NB4 (cell line): Measurements from ENCODE around the gene INSYN2A.

Source experiments
- DNase-seq: peaks from one replicate; pipeline ENCODE4 v3.0.0; 2010; ENCODE audit warnings: low read depth
- H3K4me3 ChIP-seq: one replicate; pipeline ENCODE4 v1.5.1; 2011; ENCODE audit warnings: mild to moderate bottlenecking, low read depth, low read length, moderate library complexity
- MYC ChIP-seq: IDR thresholded peaks from 2 replicates; pipeline ENCODE4 v1.6.1; 2011; ENCODE audit warnings: low read depth, low read length
- POLR2A ChIP-seq: IDR thresholded peaks from 2 replicates; pipeline ENCODE4 v1.6.1; 2011; ENCODE audit warnings: mild to moderate bottlenecking; ENCODE audit not compliant: insufficient read length; ENCODE audit errors: extremely low read depth
- TF ChIP-seq, protein P1 (sequence below): IDR thresholded peaks from 2 replicates; pipeline ENCODE4 v1.6.1; 2011; ENCODE audit warnings: low read depth, low read length
- TF ChIP-seq, protein P2 (sequence below): IDR thresholded peaks from one replicate; pipeline ENCODE4 v1.5.1; 2012; ENCODE audit warnings: low read depth, low read length

The INSYN2A gene

GRCh38 chr10:127148066-127148932 is 48.1 kb downstream of the INSYN2A start:
- TF ChIP-seq, protein P1, sequence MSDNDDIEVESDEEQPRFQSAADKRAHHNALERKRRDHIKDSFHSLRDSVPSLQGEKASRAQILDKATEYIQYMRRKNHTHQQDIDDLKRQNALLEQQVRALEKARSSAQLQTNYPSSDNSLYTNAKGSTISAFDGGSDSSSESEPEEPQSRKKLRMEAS, result peak; percentile 31; the same call in 1 of the 2 replicates
- no peak for TF ChIP-seq POLR2A
- TF ChIP-seq, protein P2, sequence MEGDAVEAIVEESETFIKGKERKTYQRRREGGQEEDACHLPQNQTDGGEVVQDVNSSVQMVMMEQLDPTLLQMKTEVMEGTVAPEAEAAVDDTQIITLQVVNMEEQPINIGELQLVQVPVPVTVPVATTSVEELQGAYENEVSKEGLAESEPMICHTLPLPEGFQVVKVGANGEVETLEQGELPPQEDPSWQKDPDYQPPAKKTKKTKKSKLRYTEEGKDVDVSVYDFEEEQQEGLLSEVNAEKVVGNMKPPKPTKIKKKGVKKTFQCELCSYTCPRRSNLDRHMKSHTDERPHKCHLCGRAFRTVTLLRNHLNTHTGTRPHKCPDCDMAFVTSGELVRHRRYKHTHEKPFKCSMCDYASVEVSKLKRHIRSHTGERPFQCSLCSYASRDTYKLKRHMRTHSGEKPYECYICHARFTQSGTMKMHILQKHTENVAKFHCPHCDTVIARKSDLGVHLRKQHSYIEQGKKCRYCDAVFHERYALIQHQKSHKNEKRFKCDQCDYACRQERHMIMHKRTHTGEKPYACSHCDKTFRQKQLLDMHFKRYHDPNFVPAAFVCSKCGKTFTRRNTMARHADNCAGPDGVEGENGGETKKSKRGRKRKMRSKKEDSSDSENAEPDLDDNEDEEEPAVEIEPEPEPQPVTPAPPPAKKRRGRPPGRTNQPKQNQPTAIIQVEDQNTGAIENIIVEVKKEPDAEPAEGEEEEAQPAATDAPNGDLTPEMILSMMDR, result no peak
- peak; percentile 36; the same call in 1 of the 2 replicates for TF ChIP-seq MYC
- peak; percentile 79 for DNase-seq
- H3K4me3 ChIP-seq, result no peak overlapping the region

- no peak overlapping the region for H3K4me3 ChIP-seq
- TF ChIP-seq, protein P1, result no peak
- TF ChIP-seq POLR2A (no peak), MYC (no peak)
- TF ChIP-seq, protein P2, result no peak
Observed at GRCh38 chr10:127146661-127147060, 49.7 kb downstream of the INSYN2A start.

More at GRCh38 chr10:127146661-127147060, 49.7 kb downstream of the INSYN2A start:
- DNase-seq, result no peak
